HT-29 (cell line): ENCODE data around the gene PALD1. TPM values are rescaled to one million over a fixed set of nuclear protein-coding genes. Genes with fewer than 3 reads are reported as not detected.

ENCODE experiments used
- DNase-seq: peaks from one replicate; pipeline ENCODE4 v3.0.0-alpha.2; 2015; ENCODE audit warnings: low spot score
- total RNA-seq: library from RNA; depleted of rRNA; stranded (reverse); fragments of >200 nt; shearing (Covaris generic); gene quantifications from 2 replicates; pipeline ENCODE4 v1.2.3, GENCODE V29; 2014

The PALD1 gene
- total RNA-seq, 1 experiment from 2014 or later: 25.5 TPM

DNA sequence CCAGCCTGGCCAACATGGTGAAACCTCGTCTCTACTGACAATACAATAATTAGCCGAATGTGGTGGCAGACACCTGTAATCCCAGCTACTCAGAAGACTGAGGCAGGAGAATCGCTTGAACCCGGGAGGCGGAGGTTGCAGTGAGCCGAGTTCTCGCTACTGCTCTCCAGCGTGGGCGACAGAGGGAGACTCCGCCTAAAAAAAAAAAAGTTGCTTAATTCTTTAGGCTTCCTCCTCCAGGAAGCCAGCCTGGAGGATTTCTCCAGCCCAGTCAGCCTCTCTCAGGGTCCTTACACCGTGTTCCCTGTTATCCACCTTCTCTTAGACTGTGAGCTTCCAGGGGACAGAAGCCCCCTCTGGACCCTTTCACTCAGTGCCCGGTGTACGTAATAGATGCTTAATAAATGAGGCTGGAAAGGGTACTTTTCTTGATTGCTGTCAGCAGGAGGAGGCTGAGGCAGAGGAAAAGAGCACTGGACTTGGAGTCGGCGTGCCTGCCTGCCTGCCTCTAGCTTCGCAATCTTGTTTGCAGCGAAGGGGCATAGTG is 20.7 kb upstream of the PALD1 start:
- no peak for DNase-seq

- peak; percentile 60 for DNase-seq
These were observed 20.1 kb upstream of the PALD1 start for GRCh38 chr10:70458329-70459060.

- DNase-seq: no peak
These were observed 19.4 kb upstream of the PALD1 start for GRCh38 chr10:70459061-70459773.

DNA sequence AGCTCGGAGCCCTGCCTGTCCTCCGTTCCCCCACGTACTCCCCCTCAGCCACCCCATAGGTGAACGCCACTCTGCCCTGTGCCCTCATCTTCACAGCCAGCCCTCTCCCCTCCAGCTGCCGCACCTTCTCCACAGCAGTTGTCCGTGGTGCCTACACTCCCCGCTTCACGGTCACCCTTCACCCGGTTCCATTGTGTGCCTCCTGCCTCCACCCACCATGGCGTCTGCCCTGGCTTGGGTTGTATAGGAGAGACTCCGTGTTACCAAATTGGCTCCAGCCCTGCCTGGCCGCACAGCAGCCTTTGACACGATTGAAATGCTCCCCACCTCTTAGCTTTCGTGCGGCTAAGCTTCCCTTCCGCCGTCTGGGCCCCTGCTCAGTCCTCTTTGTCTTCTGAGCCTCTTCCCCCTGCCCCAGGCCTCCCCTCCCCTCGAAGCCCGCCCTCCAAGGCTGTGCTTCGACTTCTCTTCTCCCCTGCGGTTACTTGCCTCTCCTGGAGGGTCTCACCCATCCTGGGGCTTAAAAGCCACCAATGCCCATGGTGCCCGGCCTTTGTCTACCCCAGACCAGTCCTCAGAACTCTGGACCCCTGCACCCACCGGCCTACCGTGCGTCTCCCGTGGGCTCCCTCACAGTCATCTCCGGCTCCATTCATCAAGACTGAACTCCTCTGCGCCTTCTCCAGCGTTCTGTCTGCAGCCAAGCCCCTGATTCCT is 18.6 kb upstream of the PALD1 start:
- no peak for DNase-seq

DNA sequence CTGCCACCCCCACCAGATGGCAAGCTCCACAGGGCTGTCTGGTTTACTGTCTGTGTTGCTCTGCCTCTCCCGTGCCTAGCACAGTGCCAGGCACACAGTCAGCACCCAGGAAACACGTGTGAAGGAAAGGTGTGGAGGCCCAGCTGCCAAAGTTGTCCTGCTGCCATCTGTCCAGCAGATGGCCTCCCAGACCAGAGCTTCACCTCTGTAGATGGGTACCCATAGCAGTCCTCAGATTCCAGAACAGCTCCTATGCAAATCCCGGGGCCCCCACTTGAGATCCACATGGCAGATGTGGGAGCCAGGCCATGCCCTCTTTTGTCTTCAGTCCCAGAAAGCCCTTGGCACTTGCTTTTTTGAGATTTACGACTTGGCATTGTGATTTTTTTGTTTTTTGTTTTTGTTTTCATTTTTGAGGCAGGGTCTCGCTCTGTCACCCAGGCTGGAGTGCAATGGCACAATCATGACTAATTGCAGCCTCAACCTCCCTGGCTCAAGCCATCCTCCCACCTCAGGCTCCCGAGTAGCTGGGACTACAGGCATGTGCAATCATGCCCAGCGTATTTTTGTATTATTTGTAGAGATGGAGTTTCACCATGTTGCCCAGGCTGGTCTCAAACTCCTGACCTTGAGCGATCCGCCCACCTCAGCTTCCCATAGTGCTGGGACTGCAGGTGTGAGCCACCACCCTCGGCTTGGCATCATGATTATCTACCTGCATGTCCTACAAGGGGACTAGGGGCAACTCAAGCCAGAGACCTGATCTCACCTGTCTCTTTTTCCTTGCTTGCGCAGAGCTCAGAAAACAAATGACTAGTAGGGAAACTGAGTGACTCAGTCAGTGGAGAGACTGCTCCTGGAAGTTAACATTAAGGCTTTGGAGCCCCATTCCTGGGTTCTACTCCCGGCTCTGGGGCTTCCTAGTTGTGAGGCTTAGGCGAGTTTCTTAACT is 16.9 kb upstream of the PALD1 start:
- peak; percentile 82 for DNase-seq

GRCh38 chr10:70462349-70462984 is 16.1 kb upstream of the PALD1 start:
- DNase-seq: no peak

DNA sequence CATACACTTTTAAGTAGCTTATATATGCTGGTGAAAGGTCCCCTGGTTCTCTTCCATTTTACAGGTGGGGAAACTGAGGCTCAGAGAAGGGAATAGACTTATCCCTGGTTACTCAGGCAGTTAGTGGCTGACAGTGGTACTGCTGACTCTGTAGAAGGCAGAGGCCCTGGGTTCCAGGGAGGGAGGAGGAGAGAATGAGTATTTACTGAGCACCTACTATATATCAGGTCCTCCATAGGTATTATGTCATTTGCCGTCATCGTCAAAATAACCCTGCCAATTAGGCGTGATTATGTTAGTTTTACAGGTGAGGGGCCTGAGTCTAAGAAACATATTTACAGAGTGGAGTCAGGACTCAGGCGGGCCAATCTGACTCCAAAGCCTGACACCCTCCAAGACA is 13.3 kb upstream of the PALD1 start:
- DNase-seq: no peak

DNA sequence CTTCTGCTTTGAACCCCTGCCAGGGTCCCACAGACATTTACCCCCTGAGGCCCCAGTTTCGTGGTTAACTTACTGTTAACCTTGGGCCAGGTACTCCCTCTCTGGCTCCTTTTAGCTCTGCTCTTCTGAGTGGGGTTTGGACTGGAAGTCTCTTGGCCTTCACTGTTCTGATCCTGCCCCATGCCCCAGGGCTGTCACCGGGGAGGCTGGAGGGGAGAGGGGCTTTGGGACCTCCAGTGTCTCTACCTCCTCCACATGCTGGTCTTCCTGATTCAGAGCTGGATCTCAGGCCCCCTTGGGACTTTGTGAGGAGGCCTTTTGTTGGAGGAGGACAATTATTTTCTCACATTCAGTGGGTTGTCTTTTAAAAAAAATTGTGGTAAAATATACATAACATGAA is 12.7 kb upstream of the PALD1 start:
- no peak for DNase-seq

- no peak for DNase-seq
These were observed 11.6 kb upstream of the PALD1 start for GRCh38 chr10:70466951-70467350.

- DNase-seq: no peak
These were observed 5.6 kb upstream of the PALD1 start for GRCh38 chr10:70472799-70473454.

DNA sequence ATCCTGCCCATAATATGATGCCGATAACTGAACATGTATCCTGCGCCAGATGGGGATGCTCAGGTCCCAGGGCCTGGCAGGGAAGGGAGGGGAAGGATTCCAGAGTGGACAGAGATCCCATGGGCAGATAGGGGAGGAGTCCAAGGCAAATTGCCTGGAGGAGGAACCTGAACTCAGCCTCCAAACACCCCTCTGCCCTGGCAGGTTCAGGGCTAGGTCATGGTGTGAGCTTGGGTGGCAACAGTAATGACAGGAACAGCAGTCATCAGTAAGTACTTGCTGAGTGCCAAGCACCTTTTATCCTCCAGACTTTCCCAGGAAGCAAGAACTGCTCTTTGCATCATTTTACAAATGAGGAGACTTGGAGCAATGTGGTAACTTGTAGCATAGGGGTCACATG is 3.8 kb upstream of the PALD1 start:
- DNase-seq: no peak

DNA sequence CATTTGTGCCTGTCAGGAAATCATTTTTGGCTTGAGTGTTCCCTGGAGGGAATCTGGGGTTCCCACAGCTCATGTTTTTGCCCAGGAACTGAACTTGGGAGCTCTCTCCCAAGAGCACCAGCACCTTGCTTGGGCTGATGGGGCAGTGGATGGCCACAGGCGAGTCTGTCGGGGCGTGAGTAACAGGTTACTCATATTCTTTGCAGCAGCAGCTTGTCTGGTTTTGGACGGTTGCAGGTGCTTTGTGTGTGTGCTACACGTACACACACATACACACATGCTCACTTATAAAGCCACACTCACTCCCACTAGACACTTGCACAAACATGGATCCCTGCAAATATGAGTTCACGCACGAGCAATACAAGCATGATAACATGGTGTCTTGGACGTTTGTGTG is 2.9 kb upstream of the PALD1 start:
- no peak for DNase-seq

DNA sequence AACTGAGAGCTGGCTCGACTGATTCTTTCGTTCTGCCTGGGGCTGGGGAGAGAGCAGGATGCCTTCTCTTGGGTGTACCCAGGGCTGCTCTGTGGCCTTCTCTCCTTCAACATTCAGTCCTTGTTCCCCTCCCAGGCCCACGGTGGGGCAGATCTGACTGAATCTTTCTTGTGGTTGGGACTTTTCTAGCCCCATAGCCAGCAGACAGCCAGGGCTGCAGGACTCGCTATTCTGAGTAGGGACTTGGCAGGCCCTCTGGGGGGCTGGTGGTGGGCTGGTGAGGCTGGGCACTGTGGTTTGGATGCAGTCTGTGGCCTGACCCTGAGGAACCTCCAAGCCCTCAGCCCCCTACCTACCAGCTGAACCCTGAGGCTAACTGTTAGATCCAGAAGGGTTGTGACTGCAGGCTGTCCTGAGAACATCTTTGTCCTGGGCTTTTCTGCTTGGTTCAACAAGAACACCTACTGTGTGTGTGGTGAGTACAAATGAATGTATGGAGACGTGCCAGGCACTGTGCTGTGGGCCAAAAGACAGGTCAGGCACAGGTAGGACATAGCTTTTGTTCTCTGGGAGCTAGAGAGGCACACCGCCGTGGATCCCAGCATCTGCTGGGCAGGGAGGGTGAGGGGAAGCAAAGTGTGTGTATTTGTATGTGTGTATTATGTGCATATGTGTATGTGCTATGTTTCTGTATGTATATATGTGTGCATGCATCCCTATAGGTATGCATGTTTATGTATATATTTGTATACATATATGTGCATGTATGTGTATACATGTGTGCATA is 2.1 kb upstream of the PALD1 start:
- no peak for DNase-seq

GRCh38 chr10:70477661-70478162 is 855 bp upstream of the PALD1 start:
- DNase-seq: peak; percentile 78

DNA sequence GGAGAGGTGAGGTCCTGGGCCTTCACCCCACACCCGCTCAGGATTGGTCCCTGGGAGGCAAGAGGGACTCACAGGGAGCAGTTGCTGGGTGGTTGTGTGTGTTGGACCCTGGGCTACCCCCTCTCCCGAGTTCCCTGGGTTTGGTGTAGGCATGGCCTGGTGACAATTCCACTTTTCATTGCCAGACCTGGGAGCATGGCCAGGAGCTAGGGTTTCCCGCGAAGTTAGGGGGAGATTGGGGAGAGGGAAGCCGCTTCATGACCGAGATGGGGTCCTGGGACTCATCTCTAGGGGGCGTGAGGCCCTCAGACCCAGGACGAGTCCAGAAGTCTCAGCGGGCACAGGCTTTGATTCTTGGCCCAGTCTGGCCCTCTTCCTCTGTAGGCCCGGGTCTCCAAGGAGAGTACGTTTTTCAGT is 606 bp downstream of the PALD1 start:
- peak; percentile 12 for DNase-seq

DNA sequence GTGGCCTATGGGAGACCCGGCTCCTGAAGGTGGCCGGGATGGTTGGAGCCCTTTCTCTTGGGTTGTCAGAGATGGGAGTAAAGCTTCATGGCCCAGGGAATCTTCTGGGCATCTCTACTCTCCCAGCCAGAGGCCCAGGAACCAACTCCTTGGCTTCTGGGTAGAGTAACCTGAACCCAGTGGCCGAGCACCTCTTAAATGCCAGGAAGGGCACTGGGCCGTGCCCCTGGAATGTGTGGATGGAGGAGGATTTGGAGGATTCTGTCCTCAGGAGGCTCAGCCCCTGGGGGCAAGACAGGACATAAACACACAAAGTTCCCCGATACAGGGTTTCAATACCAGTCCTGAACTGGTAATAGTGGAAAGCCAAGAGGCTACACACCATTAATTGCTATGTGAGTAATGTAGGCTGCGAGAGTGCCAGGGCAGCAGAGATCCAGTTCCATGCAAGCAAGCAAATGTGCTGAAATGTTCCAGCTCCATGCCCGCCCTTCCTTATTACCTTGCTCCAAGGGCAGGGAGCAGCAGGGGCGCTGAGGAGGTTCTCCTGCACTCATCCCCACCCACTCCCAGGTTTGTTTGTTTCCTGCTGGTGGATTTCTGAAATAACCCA is 1.2 kb downstream of the PALD1 start:
- DNase-seq: peak; percentile 53

DNA sequence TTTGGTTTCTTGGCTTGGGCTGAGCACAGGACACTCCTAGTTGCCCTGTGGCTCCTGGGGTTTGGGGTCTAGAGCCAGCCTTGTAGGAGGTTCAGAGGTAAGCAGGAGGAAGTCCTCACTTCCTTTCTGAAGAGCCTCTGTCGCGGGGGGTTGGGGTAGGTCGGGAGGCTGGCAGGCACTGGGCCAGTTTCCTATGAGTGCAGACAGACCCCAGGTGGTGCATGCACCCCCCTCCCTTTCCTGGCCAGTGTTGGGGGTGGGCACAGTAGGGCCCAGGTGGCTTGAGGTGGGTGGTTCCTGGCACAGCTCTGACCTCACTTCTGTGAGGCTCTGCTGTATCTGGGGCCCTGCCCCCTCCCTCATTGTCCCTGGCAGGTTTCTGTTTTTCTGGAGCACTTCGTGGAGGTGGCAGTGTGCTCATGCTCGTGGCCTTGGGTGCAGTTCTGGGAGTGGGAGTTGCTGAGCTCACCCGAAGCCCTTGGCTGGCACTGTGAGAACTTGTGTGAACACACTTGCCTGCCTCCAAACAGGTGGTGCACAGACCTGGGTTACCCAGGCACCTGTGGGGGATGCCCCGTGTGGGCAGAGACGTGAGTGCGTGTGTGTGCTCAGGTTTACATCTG is 1.8 kb downstream of the PALD1 start:
- DNase-seq: peak; percentile 22

DNA sequence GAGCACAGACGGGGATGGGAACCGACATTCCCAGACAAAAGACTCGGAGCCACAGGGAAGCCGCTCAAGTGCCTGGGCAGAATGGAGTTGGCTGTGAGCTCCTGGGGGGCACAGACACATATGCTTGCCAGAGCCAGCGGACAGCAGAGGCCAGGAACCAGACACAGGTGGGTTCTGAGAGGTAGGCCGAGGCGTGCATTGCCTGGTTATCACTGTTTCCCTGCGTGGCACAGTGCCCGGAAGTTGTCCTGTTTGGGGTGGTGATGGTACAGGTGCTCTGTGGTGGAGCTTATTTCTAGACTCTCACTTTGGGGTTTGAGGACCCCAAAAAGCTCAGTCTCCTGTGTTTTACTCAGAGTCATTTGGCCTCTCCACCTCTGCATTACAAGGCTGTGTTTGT is 2.5 kb downstream of the PALD1 start:
- DNase-seq: no peak
